Measurements from ENCODE around the gene SLC9A7. TPM values are rescaled to one million over a fixed set of nuclear protein-coding genes. Genes with fewer than 3 reads are reported as not detected.

The SLC9A7 gene
- total and polyA plus RNA-seq, 2 of the 13 experiments (the other 11 are each of a cell fraction or from before 2014, with no cell fraction given) = 5.8 to 7.2 TPM

GRCh38 chrX:46739736-46740135 is 19.2 kb downstream of the SLC9A7 start:
- DNase-seq (ENCODE audit: low spot score) = peak; percentile 2
- in situ Hi-C loops (cut with HindIII; ENCODE audit: extremely low pct_ligation_motif_present, low pct_unique_long_range_greater_than_20kb) = no loop called here
- H3K4me2 ChIP-seq (ENCODE audit: low read depth, low read length) = no peak overlapping the region

GRCh38 chrX:46737462-46737861 is 21.5 kb downstream of the SLC9A7 start:
- H3K27me3 ChIP-seq (ENCODE audit: control insufficient read depth in 1 of 2, insufficient read depth in 2 of 2, low read length in 2 of 2) = no peaks in the 10 kb centered on the region
- WGBS (ENCODE audit: low lambda C conversion rate) = 95% methylated on average over 2 of the region's 2 CpGs
- TF ChIP-seq SP4 (CRISPR knock-in tag; IDR thresholded peaks at IDR 0.05) (no peak), ZSCAN30 (CRISPR knock-in tag; IDR thresholded peaks at IDR 0.05) (no peak), NFIC (IDR thresholded peaks at IDR 0.05; ENCODE audit: low read length) (no peak), ZNF337 (CRISPR knock-in tag; IDR thresholded peaks at IDR 0.05; ENCODE audit: borderline replicate concordance, low read depth) (no peak), ARHGAP35 (CRISPR knock-in tag; IDR thresholded peaks at IDR 0.05; ENCODE audit: borderline replicate concordance) (no peak), REL (CRISPR knock-in tag; conservative IDR thresholded peaks at IDR 0.05) (no peak), CREM (IDR thresholded peaks at IDR 0.05) (no peak), CREM (CRISPR knock-in tag; IDR thresholded peaks at IDR 0.05) (no peak), ZNF577 (CRISPR knock-in tag; IDR thresholded peaks at IDR 0.05; ENCODE audit: borderline replicate concordance, low read depth) (no peak)
- TF ChIP-seq, protein P1, sequence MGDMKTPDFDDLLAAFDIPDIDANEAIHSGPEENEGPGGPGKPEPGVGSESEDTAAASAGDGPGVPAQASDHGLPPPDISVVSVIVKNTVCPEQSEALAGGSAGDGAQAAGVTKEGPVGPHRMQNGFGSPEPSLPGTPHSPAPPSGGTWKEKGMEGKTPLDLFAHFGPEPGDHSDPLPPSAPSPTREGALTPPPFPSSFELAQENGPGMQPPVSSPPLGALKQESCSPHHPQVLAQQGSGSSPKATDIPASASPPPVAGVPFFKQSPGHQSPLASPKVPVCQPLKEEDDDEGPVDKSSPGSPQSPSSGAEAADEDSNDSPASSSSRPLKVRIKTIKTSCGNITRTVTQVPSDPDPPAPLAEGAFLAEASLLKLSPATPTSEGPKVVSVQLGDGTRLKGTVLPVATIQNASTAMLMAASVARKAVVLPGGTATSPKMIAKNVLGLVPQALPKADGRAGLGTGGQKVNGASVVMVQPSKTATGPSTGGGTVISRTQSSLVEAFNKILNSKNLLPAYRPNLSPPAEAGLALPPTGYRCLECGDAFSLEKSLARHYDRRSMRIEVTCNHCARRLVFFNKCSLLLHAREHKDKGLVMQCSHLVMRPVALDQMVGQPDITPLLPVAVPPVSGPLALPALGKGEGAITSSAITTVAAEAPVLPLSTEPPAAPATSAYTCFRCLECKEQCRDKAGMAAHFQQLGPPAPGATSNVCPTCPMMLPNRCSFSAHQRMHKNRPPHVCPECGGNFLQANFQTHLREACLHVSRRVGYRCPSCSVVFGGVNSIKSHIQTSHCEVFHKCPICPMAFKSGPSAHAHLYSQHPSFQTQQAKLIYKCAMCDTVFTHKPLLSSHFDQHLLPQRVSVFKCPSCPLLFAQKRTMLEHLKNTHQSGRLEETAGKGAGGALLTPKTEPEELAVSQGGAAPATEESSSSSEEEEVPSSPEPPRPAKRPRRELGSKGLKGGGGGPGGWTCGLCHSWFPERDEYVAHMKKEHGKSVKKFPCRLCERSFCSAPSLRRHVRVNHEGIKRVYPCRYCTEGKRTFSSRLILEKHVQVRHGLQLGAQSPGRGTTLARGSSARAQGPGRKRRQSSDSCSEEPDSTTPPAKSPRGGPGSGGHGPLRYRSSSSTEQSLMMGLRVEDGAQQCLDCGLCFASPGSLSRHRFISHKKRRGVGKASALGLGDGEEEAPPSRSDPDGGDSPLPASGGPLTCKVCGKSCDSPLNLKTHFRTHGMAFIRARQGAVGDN (CRISPR knock-in tag; IDR thresholded peaks at IDR 0.05) = no peak

More at GRCh38 chrX:46739736-46740135, 19.2 kb downstream of the SLC9A7 start:
- CTCF ChIA-PET (ENCODE audit: low intra/inter-chr PET ratio, low total read pairs) = no interaction called here
- H3K4me3 ChIP-seq (replicated peaks in 1 of 3; ENCODE audit: insufficient read depth in 1 of 3, low read depth in 2 of 3, low read length in 3 of 3) = no peak overlapping the region
- no peaks in the 10 kb centered on the region for H3K27me3 ChIP-seq (ENCODE audit: control insufficient read depth in 1 of 2, insufficient read depth in 2 of 2, low read length in 2 of 2)
- H2AFZ ChIP-seq (ENCODE audit: low read length) = no peak overlapping the region
- H3K36me3 ChIP-seq (replicated peaks in 1 of 2; ENCODE audit: control insufficient read depth in 1 of 2, insufficient read depth in 2 of 2, low read length in 2 of 2) = no peaks in the 10 kb centered on the region
- no TSS peak for BruUV-seq (replicated peaks)
- TF ChIP-seq SETDB1 (CRISPR knock-in tag; IDR thresholded peaks at IDR 0.05; ENCODE audit: borderline replicate concordance) = no peak
- TF ChIP-seq MLLT10 (CRISPR knock-in tag; IDR thresholded peaks at IDR 0.05) = no peak
- no peak for TF ChIP-seq ELF3 (CRISPR knock-in tag; IDR thresholded peaks at IDR 0.05)
- POLR2A ChIA-PET = interaction anchor here (0.5 kb wide), 1 partner anchor 185 kb away, joined by 4 read pairs; no protein-coding TSS in a partner anchor
- 26% methylated on average over 1 of the region's 1 CpG for whole genome bisulfite sequencing (ENCODE audit: low lambda C conversion rate)
- H3K79me2 ChIP-seq (ENCODE audit: insufficient read depth, low read length) = peaks cover 4% of the 10 kb centered on the region
- peaks cover 9% of the 10 kb centered on the region; the same call in 1 of the 2 replicates for H3K4me1 ChIP-seq (ENCODE audit: insufficient read depth, low read length)
- H4K20me1 ChIP-seq (ENCODE audit: insufficient read depth, low read length) = no peaks in the 10 kb centered on the region
- FAIRE-seq (no peak), ATAC-seq (no peak)
- no peak overlapping the region for H3K27ac ChIP-seq (ENCODE audit: extremely low read length, insufficient read depth, low read length)
- H3K9ac ChIP-seq (ENCODE audit: insufficient read depth, low read depth, low read length) = no peak overlapping the region
- peaks cover 8% of the 10 kb centered on the region for H3K9me3 ChIP-seq (ENCODE audit: low read length)
- intact Hi-C loops (cut with micrococcal nuclease; ENCODE audit: unreplicated experiment) = no loop called here

More at GRCh38 chrX:46737462-46737861, 21.5 kb downstream of the SLC9A7 start:
- FAIRE-seq = no peak
- H3K9me3 ChIP-seq (ENCODE audit: low read length) = peaks cover 8% of the 10 kb centered on the region
- H2AFZ ChIP-seq (ENCODE audit: low read length) = no peak overlapping the region
- intact Hi-C loops (cut with micrococcal nuclease; ENCODE audit: unreplicated experiment) (no loop called here), in situ Hi-C loops (cut with HindIII; ENCODE audit: extremely low pct_ligation_motif_present, low pct_unique_long_range_greater_than_20kb) (no loop called here)
- no peak overlapping the region for H3K27ac ChIP-seq (ENCODE audit: extremely low read length, insufficient read depth, low read length)
- H4K20me1 ChIP-seq (ENCODE audit: insufficient read depth, low read length) = no peaks in the 10 kb centered on the region
- no peak overlapping the region for H3K9ac ChIP-seq (ENCODE audit: insufficient read depth, low read depth, low read length)
- ChIA-PET POLR2A (no interaction called here), CTCF (ENCODE audit: low intra/inter-chr PET ratio, low total read pairs) (no interaction called here)
- no peak for DNase-seq (ENCODE audit: low spot score)
- H3K4me1 ChIP-seq (ENCODE audit: insufficient read depth, low read length) = peaks cover 9% of the 10 kb centered on the region; the same call in 1 of the 2 replicates
- H3K79me2 ChIP-seq (ENCODE audit: insufficient read depth, low read length) = peaks cover 4% of the 10 kb centered on the region
- H3K4me3 ChIP-seq (replicated peaks in 1 of 3; ENCODE audit: insufficient read depth in 1 of 3, low read depth in 2 of 3, low read length in 3 of 3) = no peak overlapping the region
- H3K36me3 ChIP-seq (replicated peaks in 1 of 2; ENCODE audit: control insufficient read depth in 1 of 2, insufficient read depth in 2 of 2, low read length in 2 of 2) = no peaks in the 10 kb centered on the region
- no peak overlapping the region for H3K4me2 ChIP-seq (ENCODE audit: low read depth, low read length)
- no TSS peak for BruUV-seq (replicated peaks)
- ATAC-seq = no peak

All from HepG2 (cell line).